ENCODE measurements around the gene SPRR1A. TPM values are rescaled to one million over a fixed set of nuclear protein-coding genes. Genes with fewer than 3 reads are reported as not detected.
"Not testable (repeated sequence)": the region's sequence is repeated elsewhere in the genome, so short reads cannot be mapped to it uniquely, and the experiment has no call there.

The SPRR1A gene
- polyA plus RNA-seq, 3 donors, result not detected

GRCh38 chr1:153001382-153001781, 17.5 kb downstream of the SPRR1A start, which contains the start of gene SPRR3:
Gene SPRR3, plus strand, starts transcription at chr1:153001749. Its CDS starts 1,272 bp downstream, at chr1:153003021.
- Mint-ChIP-seq H3K27ac (no peak within 1 kb of the TSS), H3K9me3 (peaks cover 0 to 7% (median 3%) of the 10 kb centered on the region in 7 donors), H3K36me3 (no peaks in the 10 kb centered on the region), H3K27me3 (ENCODE audit: low read depth in 3 of 3) (peaks cover 5 to 7% (median 7%) of the 10 kb centered on the region in 3 donors), H3K4me3 (no peak within 1 kb of the TSS), H3K4me1 (no peaks in the 10 kb centered on the region)
- WGBS (ENCODE audit: insufficient coverage), result no CpG with 5 or more reads among the region's 2 CpGs
- Histone ChIP-seq H3K9me3 (replicated peaks in 1 of 2; ENCODE audit: control insufficient read depth in 1 of 2, insufficient read depth in 1 of 2, low read length in 2 of 2) (no peaks in the 10 kb centered on the region), H3K4me2 (replicated peaks; ENCODE audit: extremely low read depth, low read length, poor library complexity, severe bottlenecking) (no peak within 1 kb of the TSS), H3K27me3 (ENCODE audit: control insufficient read depth in 2 of 2, insufficient read depth in 2 of 2, low read length in 2 of 2) (peaks cover 0 to 1% of the 10 kb centered on the region in 2 donors), H3K36me3 (replicated peaks in 1 of 2; ENCODE audit: control insufficient read depth in 1 of 2, insufficient read depth in 2 of 2, low read length in 2 of 2) (no peaks in the 10 kb centered on the region), H2AFZ (ENCODE audit: insufficient read depth, low read depth, low read length, poor library complexity, severe bottlenecking) (no peak within 1 kb of the TSS), H3K4me3 (replicated peaks in 1 of 3; ENCODE audit: low read depth in 2 of 3, low read length in 3 of 3) (no peak within 1 kb of the TSS), H4K20me1 (ENCODE audit: insufficient read depth, low read length) (no peaks in the 10 kb centered on the region), H3K9ac (ENCODE audit: insufficient read depth, low read length, poor library complexity, severe bottlenecking) (no peak within 1 kb of the TSS), H3K79me2 (ENCODE audit: insufficient read depth, low read length) (no peaks in the 10 kb centered on the region), H3K4me1 (ENCODE audit: control insufficient read depth in 1 of 2, insufficient read depth in 2 of 2, low read length in 2 of 2) (no peaks in the 10 kb centered on the region), H3K27ac (ENCODE audit: low read depth in 1 of 2, low read length in 2 of 2) (no peak within 1 kb of the TSS)
- DNase-seq, result no peak
- intact Hi-C loops (cut with micrococcal nuclease), result loop anchor here in 1 of 2 donors (5.0 kb wide), 1 partner anchor 51 kb away; no protein-coding TSS in a partner anchor
- TF ChIP-seq CTCF (IDR thresholded peaks at IDR 0.05), result no peak

- H2AFZ ChIP-seq (ENCODE audit: insufficient read depth, low read depth, low read length, poor library complexity, severe bottlenecking); intact Hi-C loops (cut with micrococcal nuclease); H3K9me3 Mint-ChIP-seq; H3K4me1 Mint-ChIP-seq; H3K79me2 ChIP-seq (ENCODE audit: insufficient read depth, low read length); H3K4me1 ChIP-seq (ENCODE audit: control insufficient read depth in 1 of 2, insufficient read depth in 2 of 2, low read length in 2 of 2); H3K27me3 ChIP-seq (ENCODE audit: control insufficient read depth in 2 of 2, insufficient read depth in 2 of 2, low read length in 2 of 2); H3K36me3 ChIP-seq (replicated peaks in 1 of 2; ENCODE audit: control insufficient read depth in 1 of 2, insufficient read depth in 2 of 2, low read length in 2 of 2); H3K36me3 Mint-ChIP-seq; H3K9ac ChIP-seq (ENCODE audit: insufficient read depth, low read length, poor library complexity, severe bottlenecking); H3K27me3 Mint-ChIP-seq (ENCODE audit: low read depth in 3 of 3); H3K4me3 Mint-ChIP-seq; H3K27ac ChIP-seq (ENCODE audit: low read depth in 1 of 2, low read length in 2 of 2); H3K4me2 ChIP-seq (replicated peaks; ENCODE audit: extremely low read depth, low read length, poor library complexity, severe bottlenecking); H3K4me3 ChIP-seq (replicated peaks in 1 of 3; ENCODE audit: low read depth in 2 of 3, low read length in 3 of 3); DNase-seq; H4K20me1 ChIP-seq (ENCODE audit: insufficient read depth, low read length); H3K9me3 ChIP-seq (replicated peaks in 1 of 2; ENCODE audit: control insufficient read depth in 1 of 2, insufficient read depth in 1 of 2, low read length in 2 of 2); H3K27ac Mint-ChIP-seq: not testable (repeated sequence)
- WGBS (ENCODE audit: insufficient coverage), result 91% methylated on average over 6 of the region's 8 CpGs
These were observed 27.4 kb downstream of the SPRR1A start for GRCh38 chr1:153011235-153011758.

- DNase-seq; H3K36me3 Mint-ChIP-seq; H3K9ac ChIP-seq (ENCODE audit: insufficient read depth, low read length, poor library complexity, severe bottlenecking); H3K27me3 ChIP-seq (ENCODE audit: control insufficient read depth in 2 of 2, insufficient read depth in 2 of 2, low read length in 2 of 2); H3K4me3 Mint-ChIP-seq; H3K27ac ChIP-seq (ENCODE audit: low read depth in 1 of 2, low read length in 2 of 2); H2AFZ ChIP-seq (ENCODE audit: insufficient read depth, low read depth, low read length, poor library complexity, severe bottlenecking); H3K4me3 ChIP-seq (replicated peaks in 1 of 3; ENCODE audit: low read depth in 2 of 3, low read length in 3 of 3); H3K27ac Mint-ChIP-seq; H3K4me1 Mint-ChIP-seq; intact Hi-C loops (cut with micrococcal nuclease); H3K36me3 ChIP-seq (replicated peaks in 1 of 2; ENCODE audit: control insufficient read depth in 1 of 2, insufficient read depth in 2 of 2, low read length in 2 of 2); H3K4me2 ChIP-seq (replicated peaks; ENCODE audit: extremely low read depth, low read length, poor library complexity, severe bottlenecking); H3K9me3 Mint-ChIP-seq; H4K20me1 ChIP-seq (ENCODE audit: insufficient read depth, low read length); H3K79me2 ChIP-seq (ENCODE audit: insufficient read depth, low read length); H3K9me3 ChIP-seq (replicated peaks in 1 of 2; ENCODE audit: control insufficient read depth in 1 of 2, insufficient read depth in 1 of 2, low read length in 2 of 2); H3K4me1 ChIP-seq (ENCODE audit: control insufficient read depth in 1 of 2, insufficient read depth in 2 of 2, low read length in 2 of 2): not testable (repeated sequence)
- no CpG with 5 or more reads among the region's 2 CpGs for WGBS (ENCODE audit: insufficient coverage)
- peaks cover 0 to 15% (median 0%) of the 10 kb centered on the region in 3 donors for H3K27me3 Mint-ChIP-seq (ENCODE audit: low read depth in 3 of 3)
These were observed 37.9 kb downstream of the SPRR1A start for GRCh38 chr1:153021829-153022228.

- DNase-seq; H3K4me1 Mint-ChIP-seq; H3K36me3 Mint-ChIP-seq; H3K9me3 ChIP-seq (replicated peaks in 1 of 2; ENCODE audit: control insufficient read depth in 1 of 2, insufficient read depth in 1 of 2, low read length in 2 of 2); H3K9me3 Mint-ChIP-seq; H3K4me3 Mint-ChIP-seq; intact Hi-C loops (cut with micrococcal nuclease); H3K9ac ChIP-seq (ENCODE audit: insufficient read depth, low read length, poor library complexity, severe bottlenecking); H2AFZ ChIP-seq (ENCODE audit: insufficient read depth, low read depth, low read length, poor library complexity, severe bottlenecking); H3K27me3 ChIP-seq (ENCODE audit: control insufficient read depth in 2 of 2, insufficient read depth in 2 of 2, low read length in 2 of 2); H3K36me3 ChIP-seq (replicated peaks in 1 of 2; ENCODE audit: control insufficient read depth in 1 of 2, insufficient read depth in 2 of 2, low read length in 2 of 2); H3K4me2 ChIP-seq (replicated peaks; ENCODE audit: extremely low read depth, low read length, poor library complexity, severe bottlenecking); H3K79me2 ChIP-seq (ENCODE audit: insufficient read depth, low read length); H4K20me1 ChIP-seq (ENCODE audit: insufficient read depth, low read length); H3K27ac ChIP-seq (ENCODE audit: low read depth in 1 of 2, low read length in 2 of 2); H3K4me3 ChIP-seq (replicated peaks in 1 of 3; ENCODE audit: low read depth in 2 of 3, low read length in 3 of 3); H3K4me1 ChIP-seq (ENCODE audit: control insufficient read depth in 1 of 2, insufficient read depth in 2 of 2, low read length in 2 of 2): not testable (repeated sequence)
- WGBS (ENCODE audit: insufficient coverage), result 44% methylated on average over 3 of the region's 9 CpGs
- Mint-ChIP-seq H3K27me3 (ENCODE audit: low read depth in 3 of 3) (peaks cover 0 to 15% (median 0%) of the 10 kb centered on the region in 3 donors), H3K27ac (peak overlapping the region in 1 of 7 donors; percentile 20)
These were observed 38.5 kb downstream of the SPRR1A start for GRCh38 chr1:153022340-153022739.
